EL (cell line): ENCODE data around the gene PDZD8.
"Not testable (repeated sequence)": the region's sequence is repeated elsewhere in the genome, so short reads cannot be mapped to it uniquely, and the experiment has no call there.

Source experiments
- DNase-seq: peaks from one replicate; pipeline ENCODE4 v3.0.0-alpha.2; 2016

Gene PDZD8

GRCh38 chr10:117249493-117250093 lies 125.6 kb downstream of the PDZD8 start:
- no peak for DNase-seq

GRCh38 chr10:117248750-117249465 lies 126.3 kb downstream of the PDZD8 start:
- no peak for DNase-seq

- DNase-seq = no peak
These were observed 128.1 kb downstream of the PDZD8 start for GRCh38 chr10:117246997-117247671.

GRCh38 chr10:117242463-117242832 lies 132.8 kb downstream of the PDZD8 start:
- DNase-seq = no peak

GRCh38 chr10:117241541-117242462 lies 133.4 kb downstream of the PDZD8 start:
- DNase-seq = no peak

- no peak for DNase-seq
These were observed 134.4 kb downstream of the PDZD8 start, which contains the start of gene SLC18A2 for GRCh38 chr10:117240621-117241529. SLC18A2 (plus strand) TSS chr10:117241114; CDS start chr10:117241694, 580 bp downstream.

- no peak for DNase-seq
These were observed 135.3 kb downstream of the PDZD8 start for GRCh38 chr10:117239721-117240620.

- DNase-seq = no peak
These were observed 136.2 kb downstream of the PDZD8 start for GRCh38 chr10:117239051-117239450.

- DNase-seq = no peak
These were observed 137.7 kb downstream of the PDZD8 start for GRCh38 chr10:117237401-117237991.

GRCh38 chr10:117230107-117230506 lies 145.1 kb downstream of the PDZD8 start:
- DNase-seq = not testable (repeated sequence)

GRCh38 chr10:117228210-117228609 lies 147.0 kb downstream of the PDZD8 start:
- no peak for DNase-seq
